HepG2 (cell line): ENCODE data around the gene BEST2. TPM values are rescaled to one million over a fixed set of nuclear protein-coding genes. Genes with fewer than 3 reads are reported as not detected.
A peak's percentile ranks its signal among the peaks of the same experiment; 100 is the strongest.

Experiments used
- KAT7 ChIP-seq: IDR thresholded peaks from 2 replicates; pipeline ENCODE4 v1.6.1; 2018; ENCODE audit warnings: borderline replicate concordance, missing compliant biosample characterization
- NFE2L1 ChIP-seq: sonication (generic); formaldehyde crosslinking; IDR thresholded peaks from 2 replicates; pipeline ENCODE4 v1.4.0; 2020; ENCODE audit warnings: missing genetic modification reagents, mild to moderate bottlenecking, borderline replicate concordance
- SAP130 ChIP-seq: IDR thresholded peaks from 2 replicates; pipeline ENCODE4 v1.6.1; 2016; ENCODE audit warnings: low read depth
- SOX6 ChIP-seq, 2 experiments: fragments of 450-650 bp in 1 of 2; sonication (generic) in 1 of 2; formaldehyde crosslinking in 1 of 2; IDR thresholded peaks; 2 replicates each; pipeline versions ENCODE4 v1.4.0 to v1.6.1; 2017 to 2020; ENCODE audit warnings: antibody characterized with exemption in 1 of 2, mild to moderate bottlenecking in 1 of 2, missing genetic modification reagents in 1 of 2
- SP5 ChIP-seq: IDR thresholded peaks from 2 replicates; pipeline ENCODE4 v1.6.1; 2016; ENCODE audit warnings: low read depth, borderline replicate concordance
- ZEB1 ChIP-seq: IDR thresholded peaks from 2 replicates; pipeline ENCODE4 v1.6.1; 2012; ENCODE audit warnings: mild to moderate bottlenecking, low read depth, inconsistent platforms; ENCODE audit not compliant: insufficient replicate concordance
- ZKSCAN8 ChIP-seq: IDR thresholded peaks from 2 replicates; pipeline ENCODE4 v1.6.1; 2016; ENCODE audit warnings: borderline replicate concordance, missing genetic modification reagents, missing compliant biosample characterization
- ZNF121 ChIP-seq: sonication (generic); formaldehyde crosslinking; IDR thresholded peaks from 2 replicates; pipeline ENCODE4 v1.5.0; 2020; ENCODE audit warnings: mild to moderate bottlenecking, missing genetic modification reagents
- ZNF34 ChIP-seq: sonication (generic); formaldehyde crosslinking; IDR thresholded peaks from 2 replicates; pipeline ENCODE4 v1.4.0; 2020; ENCODE audit warnings: mild to moderate bottlenecking, missing genetic modification reagents, borderline replicate concordance
- ZNF850 ChIP-seq: sonication (generic); formaldehyde crosslinking; conservative IDR thresholded peaks from 2 replicates; pipeline ENCODE4 v1.9.0; 2021; ENCODE audit warnings: mild to moderate bottlenecking, missing genetic modification reagents
- polyA plus RNA-seq, 8 experiments: library from polyadenylated mRNA; depleted of rRNA in 3 of 8; stranded (reverse) in 7 of 8; unstranded in 1 of 8; fragments of >200 nt; fragmentation: Illumina TruSeq in 4 of 8; extraction: Trizol in 4 of 8; gene quantifications; 2 replicates each; pipeline versions ENCODE4 v1.2.1 to v1.2.3, GENCODE V29; 2011 to 2016; ENCODE audit warnings: low read depth in 4 of 8, missing spikeins in 1 of 8, mixed read lengths in 1 of 8; ENCODE audit not compliant: insufficient read depth in 1 of 8
- total RNA-seq, 5 experiments: library from RNA; depleted of rRNA; stranded (reverse); fragments of >200 nt; fragmentation: Illumina TruSeq; extraction: Trizol; gene quantifications; 2 replicates each; pipeline ENCODE4 v1.2.3, GENCODE V29; 2016; ENCODE audit warnings: low read depth in 1 of 5
- TF ChIP-seq, protein P1 (sequence below): sonication (generic); formaldehyde crosslinking; IDR thresholded peaks from 2 replicates; pipeline ENCODE4 v1.9.0; 2021; ENCODE audit warnings: mild to moderate bottlenecking, missing genetic modification reagents
- TF ChIP-seq, protein P2 (sequence below): sonication (generic); formaldehyde crosslinking; IDR thresholded peaks from 2 replicates; pipeline ENCODE4 v1.5.0; 2020; ENCODE audit warnings: mild to moderate bottlenecking, missing genetic modification reagents, borderline replicate concordance
- TF ChIP-seq, protein P3 (sequence below): sonication (generic); formaldehyde crosslinking; IDR thresholded peaks from 2 replicates; pipeline ENCODE4 v1.4.0; 2020; ENCODE audit warnings: missing genetic modification reagents, mild to moderate bottlenecking, borderline replicate concordance

Gene BEST2
- total and polyA plus RNA-seq, 2 of the 13 experiments (the other 11 are each of a cell fraction or from before 2014, with no cell fraction given), result not detected

DNA sequence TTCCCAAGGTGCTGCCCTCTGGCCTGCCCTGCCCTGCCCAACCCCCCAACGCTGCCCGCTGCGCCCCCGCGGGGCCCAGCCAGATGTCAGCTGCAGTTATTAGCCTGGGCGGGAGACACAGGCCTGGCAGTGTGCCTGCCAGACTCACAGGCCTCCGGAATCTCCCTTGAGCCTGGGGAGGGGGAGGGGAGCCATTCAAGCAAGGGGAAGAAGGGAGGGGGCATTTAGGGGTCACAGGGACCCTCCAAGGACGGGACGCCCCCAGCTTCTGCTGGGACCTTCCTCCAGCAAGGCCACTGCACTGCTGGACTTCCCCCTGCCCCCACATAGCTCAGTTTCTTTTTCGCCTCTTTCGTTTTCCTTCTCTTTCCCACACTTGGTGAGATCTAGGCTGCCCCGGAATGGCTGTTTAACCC, 37.1 kb downstream of the BEST2 start (continued):
- TF ChIP-seq, protein P1, sequence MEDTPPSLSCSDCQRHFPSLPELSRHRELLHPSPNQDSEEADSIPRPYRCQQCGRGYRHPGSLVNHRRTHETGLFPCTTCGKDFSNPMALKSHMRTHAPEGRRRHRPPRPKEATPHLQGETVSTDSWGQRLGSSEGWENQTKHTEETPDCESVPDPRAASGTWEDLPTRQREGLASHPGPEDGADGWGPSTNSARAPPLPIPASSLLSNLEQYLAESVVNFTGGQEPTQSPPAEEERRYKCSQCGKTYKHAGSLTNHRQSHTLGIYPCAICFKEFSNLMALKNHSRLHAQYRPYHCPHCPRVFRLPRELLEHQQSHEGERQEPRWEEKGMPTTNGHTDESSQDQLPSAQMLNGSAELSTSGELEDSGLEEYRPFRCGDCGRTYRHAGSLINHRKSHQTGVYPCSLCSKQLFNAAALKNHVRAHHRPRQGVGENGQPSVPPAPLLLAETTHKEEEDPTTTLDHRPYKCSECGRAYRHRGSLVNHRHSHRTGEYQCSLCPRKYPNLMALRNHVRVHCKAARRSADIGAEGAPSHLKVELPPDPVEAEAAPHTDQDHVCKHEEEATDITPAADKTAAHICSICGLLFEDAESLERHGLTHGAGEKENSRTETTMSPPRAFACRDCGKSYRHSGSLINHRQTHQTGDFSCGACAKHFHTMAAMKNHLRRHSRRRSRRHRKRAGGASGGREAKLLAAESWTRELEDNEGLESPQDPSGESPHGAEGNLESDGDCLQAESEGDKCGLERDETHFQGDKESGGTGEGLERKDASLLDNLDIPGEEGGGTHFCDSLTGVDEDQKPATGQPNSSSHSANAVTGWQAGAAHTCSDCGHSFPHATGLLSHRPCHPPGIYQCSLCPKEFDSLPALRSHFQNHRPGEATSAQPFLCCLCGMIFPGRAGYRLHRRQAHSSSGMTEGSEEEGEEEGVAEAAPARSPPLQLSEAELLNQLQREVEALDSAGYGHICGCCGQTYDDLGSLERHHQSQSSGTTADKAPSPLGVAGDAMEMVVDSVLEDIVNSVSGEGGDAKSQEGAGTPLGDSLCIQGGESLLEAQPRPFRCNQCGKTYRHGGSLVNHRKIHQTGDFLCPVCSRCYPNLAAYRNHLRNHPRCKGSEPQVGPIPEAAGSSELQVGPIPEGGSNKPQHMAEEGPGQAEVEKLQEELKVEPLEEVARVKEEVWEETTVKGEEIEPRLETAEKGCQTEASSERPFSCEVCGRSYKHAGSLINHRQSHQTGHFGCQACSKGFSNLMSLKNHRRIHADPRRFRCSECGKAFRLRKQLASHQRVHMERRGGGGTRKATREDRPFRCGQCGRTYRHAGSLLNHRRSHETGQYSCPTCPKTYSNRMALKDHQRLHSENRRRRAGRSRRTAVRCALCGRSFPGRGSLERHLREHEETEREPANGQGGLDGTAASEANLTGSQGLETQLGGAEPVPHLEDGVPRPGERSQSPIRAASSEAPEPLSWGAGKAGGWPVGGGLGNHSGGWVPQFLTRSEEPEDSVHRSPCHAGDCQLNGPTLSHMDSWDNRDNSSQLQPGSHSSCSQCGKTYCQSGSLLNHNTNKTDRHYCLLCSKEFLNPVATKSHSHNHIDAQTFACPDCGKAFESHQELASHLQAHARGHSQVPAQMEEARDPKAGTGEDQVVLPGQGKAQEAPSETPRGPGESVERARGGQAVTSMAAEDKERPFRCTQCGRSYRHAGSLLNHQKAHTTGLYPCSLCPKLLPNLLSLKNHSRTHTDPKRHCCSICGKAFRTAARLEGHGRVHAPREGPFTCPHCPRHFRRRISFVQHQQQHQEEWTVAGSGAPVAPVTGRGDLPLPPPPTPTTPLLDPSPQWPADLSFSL, result no peak
- TF ChIP-seq KAT7, result no peak
- no peak for TF ChIP-seq ZEB1
- no peak for TF ChIP-seq ZNF850 (CRISPR knock-in tag)
- TF ChIP-seq SOX6 (IDR thresholded peaks at IDR 0.05), result no peak
- TF ChIP-seq SOX6 (CRISPR knock-in tag; IDR thresholded peaks at IDR 0.05), result no peak
- no peak for TF ChIP-seq ZNF34
- TF ChIP-seq, protein P2, sequence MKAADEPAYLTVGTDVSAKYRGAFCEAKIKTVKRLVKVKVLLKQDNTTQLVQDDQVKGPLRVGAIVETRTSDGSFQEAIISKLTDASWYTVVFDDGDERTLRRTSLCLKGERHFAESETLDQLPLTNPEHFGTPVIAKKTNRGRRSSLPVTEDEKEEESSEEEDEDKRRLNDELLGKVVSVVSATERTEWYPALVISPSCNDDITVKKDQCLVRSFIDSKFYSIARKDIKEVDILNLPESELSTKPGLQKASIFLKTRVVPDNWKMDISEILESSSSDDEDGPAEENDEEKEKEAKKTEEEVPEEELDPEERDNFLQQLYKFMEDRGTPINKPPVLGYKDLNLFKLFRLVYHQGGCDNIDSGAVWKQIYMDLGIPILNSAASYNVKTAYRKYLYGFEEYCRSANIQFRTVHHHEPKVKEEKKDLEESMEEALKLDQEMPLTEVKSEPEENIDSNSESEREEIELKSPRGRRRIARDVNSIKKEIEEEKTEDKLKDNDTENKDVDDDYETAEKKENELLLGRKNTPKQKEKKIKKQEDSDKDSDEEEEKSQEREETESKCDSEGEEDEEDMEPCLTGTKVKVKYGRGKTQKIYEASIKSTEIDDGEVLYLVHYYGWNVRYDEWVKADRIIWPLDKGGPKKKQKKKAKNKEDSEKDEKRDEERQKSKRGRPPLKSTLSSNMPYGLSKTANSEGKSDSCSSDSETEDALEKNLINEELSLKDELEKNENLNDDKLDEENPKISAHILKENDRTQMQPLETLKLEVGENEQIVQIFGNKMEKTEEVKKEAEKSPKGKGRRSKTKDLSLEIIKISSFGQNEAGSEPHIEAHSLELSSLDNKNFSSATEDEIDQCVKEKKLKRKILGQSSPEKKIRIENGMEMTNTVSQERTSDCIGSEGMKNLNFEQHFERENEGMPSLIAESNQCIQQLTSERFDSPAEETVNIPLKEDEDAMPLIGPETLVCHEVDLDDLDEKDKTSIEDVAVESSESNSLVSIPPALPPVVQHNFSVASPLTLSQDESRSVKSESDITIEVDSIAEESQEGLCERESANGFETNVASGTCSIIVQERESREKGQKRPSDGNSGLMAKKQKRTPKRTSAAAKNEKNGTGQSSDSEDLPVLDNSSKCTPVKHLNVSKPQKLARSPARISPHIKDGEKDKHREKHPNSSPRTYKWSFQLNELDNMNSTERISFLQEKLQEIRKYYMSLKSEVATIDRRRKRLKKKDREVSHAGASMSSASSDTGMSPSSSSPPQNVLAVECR (CRISPR knock-in tag), result peak; percentile 42; the same call in 1 of the 2 replicates
- peak; percentile 54 for TF ChIP-seq SAP130 (CRISPR knock-in tag)
- TF ChIP-seq ZKSCAN8 (CRISPR knock-in tag), result no peak
- no peak for TF ChIP-seq NFE2L1 (CRISPR knock-in tag)
- TF ChIP-seq, protein P3, sequence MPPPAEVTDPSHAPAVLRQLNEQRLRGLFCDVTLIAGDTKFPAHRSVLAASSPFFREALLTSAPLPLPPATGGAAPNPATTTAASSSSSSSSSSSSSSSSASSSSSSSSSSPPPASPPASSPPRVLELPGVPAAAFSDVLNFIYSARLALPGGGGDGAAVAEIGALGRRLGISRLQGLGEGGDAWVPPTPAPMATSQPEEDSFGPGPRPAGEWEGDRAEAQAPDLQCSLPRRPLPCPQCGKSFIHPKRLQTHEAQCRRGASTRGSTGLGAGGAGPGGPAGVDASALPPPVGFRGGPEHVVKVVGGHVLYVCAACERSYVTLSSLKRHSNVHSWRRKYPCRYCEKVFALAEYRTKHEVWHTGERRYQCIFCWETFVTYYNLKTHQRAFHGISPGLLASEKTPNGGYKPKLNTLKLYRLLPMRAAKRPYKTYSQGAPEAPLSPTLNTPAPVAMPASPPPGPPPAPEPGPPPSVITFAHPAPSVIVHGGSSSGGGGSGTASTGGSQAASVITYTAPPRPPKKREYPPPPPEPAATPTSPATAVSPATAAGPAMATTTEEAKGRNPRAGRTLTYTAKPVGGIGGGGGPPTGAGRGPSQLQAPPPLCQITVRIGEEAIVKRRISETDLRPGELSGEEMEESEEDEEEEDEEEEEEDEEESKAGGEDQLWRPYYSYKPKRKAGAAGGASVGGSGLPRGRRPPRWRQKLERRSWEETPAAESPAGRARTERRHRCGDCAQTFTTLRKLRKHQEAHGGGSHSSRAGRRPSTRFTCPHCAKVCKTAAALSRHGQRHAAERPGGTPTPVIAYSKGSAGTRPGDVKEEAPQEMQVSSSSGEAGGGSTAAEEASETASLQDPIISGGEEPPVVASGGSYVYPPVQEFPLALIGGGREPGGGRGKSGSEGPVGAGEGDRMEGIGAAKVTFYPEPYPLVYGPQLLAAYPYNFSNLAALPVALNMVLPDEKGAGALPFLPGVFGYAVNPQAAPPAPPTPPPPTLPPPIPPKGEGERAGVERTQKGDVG (CRISPR knock-in tag), result no peak
- TF ChIP-seq ZNF121 (CRISPR knock-in tag), result 0 out of 2 replicates have a peak, but pooled peaks have one; percentile 8
- TF ChIP-seq SP5, result 0 out of 2 replicates have a peak, but pooled peaks have one; percentile 24
